Ovary (tissue), 3 donors: ENCODE measurements around the gene SZRD1.

Experiments
- EP300 ChIP-seq: sonication (generic); formaldehyde crosslinking; IDR thresholded peaks from one replicate; pipeline ENCODE4 v1.6.1; 2017; ENCODE audit warnings: antibody characterized with exemption
- POLR2A ChIP-seq: fragments of 450-650 bp; IDR thresholded peaks from one replicate; pipeline ENCODE4 v1.6.1; 2017; ENCODE audit warnings: antibody characterized with exemption, mild to moderate bottlenecking, moderate library complexity
- TF ChIP-seq, protein P1 (sequence below), 3 donors: fragments of 450-650 bp in 2 of 3; fragments of 200-600 bp in 1 of 3; IDR thresholded peaks; one replicate each; pipeline versions ENCODE4 v1.5.1 to v1.8.0; 2016 to 2022; ENCODE audit warnings: antibody characterized with exemption in 3 of 3, mild to moderate bottlenecking in 1 of 3
- donor health status: DM: no; HTN: no; CAD: no.

DNA sequence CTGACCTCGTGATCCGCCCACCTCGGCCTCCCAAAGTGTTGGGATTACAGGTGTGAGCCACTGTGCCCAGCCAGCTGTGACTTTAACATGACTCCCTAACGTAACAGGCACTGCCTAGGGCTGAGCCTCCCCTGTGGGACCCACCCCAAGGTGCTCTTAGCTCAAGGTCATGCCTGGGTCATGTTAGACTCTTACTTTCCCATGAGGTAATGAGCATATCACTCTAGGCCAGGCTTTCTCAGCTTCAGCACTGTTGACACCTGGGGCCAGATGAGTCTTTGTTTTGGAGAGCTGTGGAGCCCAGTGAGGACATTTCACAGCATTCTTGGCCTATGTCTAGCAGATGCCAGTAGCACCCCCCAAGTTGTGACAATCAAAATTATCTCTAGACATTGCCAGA, 78.0 kb downstream of the SZRD1 start:
- TF ChIP-seq, protein P1, sequence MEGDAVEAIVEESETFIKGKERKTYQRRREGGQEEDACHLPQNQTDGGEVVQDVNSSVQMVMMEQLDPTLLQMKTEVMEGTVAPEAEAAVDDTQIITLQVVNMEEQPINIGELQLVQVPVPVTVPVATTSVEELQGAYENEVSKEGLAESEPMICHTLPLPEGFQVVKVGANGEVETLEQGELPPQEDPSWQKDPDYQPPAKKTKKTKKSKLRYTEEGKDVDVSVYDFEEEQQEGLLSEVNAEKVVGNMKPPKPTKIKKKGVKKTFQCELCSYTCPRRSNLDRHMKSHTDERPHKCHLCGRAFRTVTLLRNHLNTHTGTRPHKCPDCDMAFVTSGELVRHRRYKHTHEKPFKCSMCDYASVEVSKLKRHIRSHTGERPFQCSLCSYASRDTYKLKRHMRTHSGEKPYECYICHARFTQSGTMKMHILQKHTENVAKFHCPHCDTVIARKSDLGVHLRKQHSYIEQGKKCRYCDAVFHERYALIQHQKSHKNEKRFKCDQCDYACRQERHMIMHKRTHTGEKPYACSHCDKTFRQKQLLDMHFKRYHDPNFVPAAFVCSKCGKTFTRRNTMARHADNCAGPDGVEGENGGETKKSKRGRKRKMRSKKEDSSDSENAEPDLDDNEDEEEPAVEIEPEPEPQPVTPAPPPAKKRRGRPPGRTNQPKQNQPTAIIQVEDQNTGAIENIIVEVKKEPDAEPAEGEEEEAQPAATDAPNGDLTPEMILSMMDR (IDR thresholded peaks at IDR 0.05), result no peak
- TF ChIP-seq EP300, result no peak
- TF ChIP-seq POLR2A, result no peak
